ENCODE measurements around the gene MBTPS1.

Gene MBTPS1

DNA sequence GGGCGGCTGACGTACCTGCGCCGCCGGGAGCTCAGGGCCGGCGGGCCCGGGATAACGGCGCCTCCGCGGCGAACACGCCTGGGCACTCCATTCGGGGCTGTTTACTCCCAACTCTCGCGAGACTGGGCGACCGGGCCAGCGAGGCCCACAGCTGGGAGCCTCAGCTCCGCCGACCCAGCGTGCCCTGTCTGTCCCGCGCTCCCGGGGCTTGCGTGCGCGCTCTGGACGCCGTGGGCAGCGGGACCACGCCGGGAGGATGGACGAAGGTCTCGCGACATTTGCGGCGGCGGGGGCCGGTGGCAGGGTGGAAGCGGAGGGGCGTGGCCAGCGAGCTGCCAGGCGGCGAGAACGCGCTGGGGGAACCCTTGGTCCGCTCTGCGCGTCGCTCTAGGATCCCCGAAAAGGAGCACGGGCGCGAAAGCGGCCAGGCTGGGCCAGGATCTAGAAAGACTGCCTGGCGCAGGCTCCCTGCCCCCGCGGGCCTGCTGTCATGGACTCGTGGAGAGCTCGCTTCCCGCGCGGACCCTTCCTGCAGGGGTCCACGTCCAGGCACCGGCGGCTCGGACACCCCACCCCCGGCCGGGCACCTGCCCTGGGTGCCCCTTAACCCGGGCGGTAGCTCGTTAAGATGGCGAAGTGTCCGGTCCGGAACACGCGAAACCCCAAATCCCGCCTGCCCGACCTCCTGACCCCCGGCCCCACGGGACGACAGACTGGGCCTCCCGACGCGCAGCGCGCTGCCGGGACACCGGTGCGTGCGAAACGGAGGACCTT is at the start of gene MBTPS1:
Gene MBTPS1 (minus strand): TSS at position 223 of the 774 bp plus-strand sequence. CDS start 15,159 bp downstream, outside the sequence.
- DNase-seq, result peak; percentile 89 to 91

DNA sequence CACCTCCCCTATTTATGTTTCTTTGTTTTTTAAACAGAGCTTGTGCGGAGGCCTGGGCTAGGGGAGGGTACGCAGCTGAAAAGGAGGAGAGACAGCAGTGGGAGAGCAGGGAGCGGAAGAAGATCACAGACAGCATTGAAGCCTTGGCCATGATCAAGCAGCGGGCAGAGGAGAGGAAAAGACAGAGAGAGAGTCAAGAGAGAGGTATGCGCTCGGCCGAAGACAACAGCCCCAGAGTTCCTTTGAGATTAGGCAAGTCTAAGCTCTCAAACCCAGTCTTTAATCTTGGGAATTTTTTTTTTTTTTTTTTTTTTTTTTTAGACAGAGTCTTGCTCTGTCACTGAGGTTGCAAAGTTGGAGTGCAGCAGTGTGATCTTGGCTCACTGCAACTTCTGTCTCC is 49.0 kb upstream of the MBTPS1 start:
- no peak for DNase-seq

DNA sequence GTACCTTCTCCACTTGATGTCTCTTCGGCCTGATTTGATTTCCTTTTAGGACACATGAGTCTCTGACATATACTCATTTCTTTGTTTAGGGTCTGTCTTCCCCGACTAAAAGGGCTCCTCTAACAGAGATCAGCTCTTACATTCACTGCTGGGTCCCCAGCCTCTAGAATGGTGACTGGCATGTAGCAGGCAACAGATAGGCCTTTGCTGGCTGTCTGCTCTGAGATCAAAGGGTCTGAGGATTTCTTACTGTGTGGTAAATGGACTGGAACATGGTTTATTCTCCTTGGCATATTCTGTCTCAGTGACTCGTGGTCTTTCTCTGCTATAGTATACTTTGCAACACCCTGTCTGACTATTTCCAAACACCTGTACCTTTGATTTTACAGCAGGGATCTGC is 45.1 kb upstream of the MBTPS1 start:
- DNase-seq, result no peak

DNA sequence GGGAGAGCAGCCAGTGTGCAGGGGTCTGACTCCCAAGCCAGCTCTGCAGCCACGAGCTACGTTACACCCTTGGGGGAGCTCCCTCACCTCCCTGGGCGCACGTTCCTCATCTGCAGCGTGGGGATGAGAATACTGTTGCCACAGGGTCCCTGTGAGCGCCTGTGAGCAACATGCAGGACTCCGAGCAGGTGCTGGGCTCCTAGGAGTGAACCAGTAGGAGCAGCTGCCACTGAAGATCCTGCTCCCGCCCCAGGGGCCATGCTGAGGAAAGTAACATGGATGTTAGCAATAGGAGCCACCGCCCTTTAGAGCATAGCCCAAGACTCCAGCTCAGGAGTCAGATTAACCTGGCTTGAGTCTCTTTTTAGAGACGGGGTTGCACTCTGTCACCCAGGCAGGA is 44.3 kb upstream of the MBTPS1 start:
- DNase-seq, result no peak

DNA sequence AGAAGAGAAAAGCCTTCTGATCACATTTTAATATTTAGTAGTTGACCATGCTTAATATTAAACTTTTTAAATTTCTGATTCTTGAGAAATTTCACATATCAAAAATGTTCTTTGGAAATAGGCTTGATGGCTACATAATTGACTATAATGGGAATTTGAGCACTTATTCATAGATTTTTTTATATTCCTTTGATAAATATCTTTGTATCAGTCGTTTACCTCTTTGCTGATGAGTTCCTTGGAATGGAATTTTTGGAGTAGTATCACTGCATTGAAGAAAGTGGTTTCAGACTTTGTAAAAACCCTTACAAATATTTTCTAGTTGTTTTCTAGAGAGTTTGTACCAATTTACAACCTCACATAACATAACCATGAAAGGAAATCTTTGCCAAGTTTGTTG is 43.1 kb upstream of the MBTPS1 start:
- DNase-seq, result no peak

DNA sequence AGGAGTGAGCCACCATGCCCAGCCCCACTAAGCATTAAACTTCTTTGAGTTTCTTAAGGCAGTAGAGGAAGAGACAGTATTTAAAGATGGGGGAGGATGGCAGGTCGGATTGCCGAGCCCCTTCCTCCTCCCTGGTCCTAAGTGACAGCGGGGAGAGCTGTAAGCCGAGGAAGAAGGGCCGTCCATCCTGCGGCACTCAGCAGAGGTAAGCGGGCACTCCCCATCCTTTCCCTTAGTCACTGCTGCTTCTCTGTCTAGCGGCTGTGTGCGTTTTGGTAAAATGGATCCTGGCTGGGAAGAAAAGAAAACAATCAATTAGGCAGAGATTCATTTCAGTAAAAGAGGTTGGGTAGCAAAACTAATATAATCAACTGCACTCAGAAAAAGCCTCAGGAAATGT is 42.3 kb upstream of the MBTPS1 start:
- DNase-seq, result no peak

DNA sequence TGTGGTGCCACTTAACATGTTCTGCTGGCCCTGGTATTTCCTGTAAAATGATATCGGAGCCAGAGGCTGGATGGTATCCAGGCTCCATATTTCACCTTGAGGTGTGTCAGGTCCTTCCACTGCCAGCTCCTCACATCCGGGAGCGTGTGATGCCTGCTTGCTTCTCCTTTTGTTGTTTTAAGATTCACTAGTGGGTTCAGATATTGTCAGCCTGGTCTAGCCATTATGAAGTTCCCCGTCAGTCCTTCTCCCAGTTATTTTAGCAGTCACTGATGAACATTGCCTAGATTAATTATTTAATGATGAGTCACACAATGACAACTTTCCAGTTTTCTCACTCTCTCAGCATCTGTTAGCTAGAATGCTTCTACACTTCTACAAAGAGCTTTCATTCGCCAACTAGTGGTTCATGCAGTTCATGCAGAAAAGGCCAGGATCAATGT is 39.6 kb upstream of the MBTPS1 start:
- no peak for DNase-seq

DNA sequence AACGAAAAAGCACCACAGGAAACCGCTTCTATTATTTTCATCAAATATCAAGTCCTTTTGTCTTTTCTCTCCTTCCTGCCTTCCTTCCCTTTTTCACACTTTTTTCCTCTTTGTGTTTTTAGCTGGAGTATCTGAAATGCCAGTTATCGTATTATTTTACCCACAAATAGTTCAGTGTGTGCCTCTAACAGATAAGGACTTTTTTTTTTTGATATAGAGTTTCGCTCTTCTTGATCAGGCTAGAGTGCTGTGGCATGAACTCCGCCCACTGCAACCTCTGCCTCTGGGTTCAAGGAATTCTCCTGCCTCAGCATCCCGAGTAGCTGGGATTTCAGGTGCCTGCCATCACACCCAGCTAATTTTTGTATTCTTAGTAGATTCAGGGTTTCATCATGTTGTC is 39.0 kb upstream of the MBTPS1 start:
- DNase-seq, result no peak

DNA sequence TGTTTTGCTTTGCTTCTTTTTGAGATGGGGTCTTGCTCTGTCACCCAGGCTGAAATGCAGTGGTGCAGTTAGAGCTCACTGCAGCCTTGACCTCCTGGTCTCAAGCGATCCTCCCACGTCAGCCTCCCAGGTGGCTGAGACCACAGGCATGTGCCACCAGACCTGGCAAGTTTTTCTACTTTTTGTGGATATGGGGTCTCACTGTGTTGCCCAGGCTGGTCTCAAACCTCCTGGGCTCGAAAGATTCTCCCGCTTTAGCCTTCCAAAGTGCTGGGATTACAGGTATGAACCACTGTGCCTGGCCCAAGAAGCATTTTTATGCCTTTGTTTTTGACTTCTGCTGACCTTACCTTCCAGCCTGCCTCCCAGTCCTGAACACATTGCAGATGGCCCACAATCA is 38.5 kb upstream of the MBTPS1 start:
- DNase-seq, result no peak

DNA sequence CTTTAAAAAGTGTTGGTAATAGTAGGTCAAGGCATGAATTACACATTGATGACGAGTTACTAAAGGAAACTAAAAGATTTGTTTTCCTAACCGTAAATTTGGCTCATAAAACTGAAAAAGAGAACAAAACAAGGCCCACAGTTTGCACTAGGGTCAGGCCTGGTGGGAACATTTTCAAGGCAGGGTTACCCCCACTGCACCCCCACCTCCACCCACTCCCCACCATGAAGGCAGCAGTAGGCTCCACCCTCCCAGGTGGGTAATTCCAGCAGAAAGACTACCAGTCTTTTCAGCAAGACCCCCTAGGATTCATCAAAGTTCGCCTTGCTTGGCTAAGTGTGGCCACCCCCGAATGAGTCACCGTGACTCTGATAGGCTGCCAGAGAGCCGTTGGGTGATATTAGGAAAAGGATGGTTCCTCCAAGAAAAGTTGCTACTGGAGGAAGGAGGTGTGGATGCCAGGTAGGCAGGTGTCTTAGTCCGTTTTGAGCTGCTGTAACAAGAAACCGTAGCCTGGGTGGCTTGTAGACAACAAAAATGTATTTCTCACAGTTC is 37.0 kb upstream of the MBTPS1 start:
- DNase-seq, result no peak

DNA sequence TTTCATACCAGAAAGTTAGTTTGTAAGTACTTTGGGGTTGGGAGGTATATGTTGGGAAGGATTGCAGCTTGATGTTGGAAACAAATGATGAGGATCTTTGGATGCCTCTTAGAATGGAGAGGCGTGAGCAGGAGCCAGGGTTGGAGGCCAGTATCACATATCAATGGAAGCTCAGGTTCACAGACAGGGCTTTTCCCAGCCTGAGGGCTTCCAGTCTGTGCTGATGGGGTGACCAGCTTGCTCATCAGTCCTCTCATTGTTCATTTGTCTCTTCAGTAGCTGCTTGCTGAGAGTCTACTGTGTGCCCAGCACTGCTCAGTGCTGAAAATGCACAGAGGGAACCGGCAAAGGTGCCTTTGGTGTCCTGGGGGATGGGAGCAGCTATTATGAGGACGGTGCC is 34.2 kb upstream of the MBTPS1 start:
- no peak for DNase-seq

DNA sequence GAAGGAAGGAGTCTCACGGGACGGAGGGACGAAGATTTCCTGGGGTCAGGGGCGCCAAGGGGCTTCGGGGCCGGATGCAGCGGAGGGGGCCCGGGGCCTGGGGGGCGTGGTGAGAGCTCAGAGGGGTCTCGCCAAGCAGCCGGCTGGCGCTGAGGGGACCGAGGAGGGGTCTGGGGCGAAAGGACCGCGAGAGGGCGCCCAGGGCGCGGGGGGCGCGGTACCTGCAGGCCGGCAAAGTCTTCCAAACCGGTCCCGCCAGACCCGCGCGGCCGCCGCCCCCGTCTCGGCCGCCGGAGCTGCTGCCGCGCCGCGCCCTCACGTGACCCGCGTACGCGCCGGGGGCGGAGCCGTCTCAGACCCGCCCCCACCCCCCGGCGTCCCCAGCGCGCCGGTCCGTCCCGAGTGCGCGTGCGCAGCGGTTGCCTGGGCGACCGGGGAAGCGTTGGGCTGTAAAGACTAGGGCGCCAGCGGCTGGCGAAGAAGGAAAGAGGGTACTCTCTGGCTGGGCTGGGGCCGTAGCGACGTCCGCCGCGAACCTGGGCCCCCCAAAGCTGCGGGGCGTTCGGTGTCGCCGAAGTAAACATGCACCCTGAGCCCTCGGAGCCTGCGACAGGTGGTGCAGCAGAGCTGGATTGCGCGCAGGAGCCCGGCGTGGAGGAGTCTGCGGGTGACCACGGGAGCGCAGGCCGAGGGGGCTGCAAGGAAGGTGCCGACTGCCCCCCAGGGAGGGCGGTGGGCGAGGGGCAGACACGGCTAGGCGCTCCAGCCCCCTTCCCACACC is 28.3 kb upstream of the MBTPS1 start, which contains the start of the genes DNAAF1 and HSDL1:
Gene DNAAF1 (plus strand): TSS at position 450 of the 781 bp plus-strand sequence. CDS start 133 bp downstream, at position 583.
Gene HSDL1 (minus strand): TSS at position 319 of the 781 bp plus-strand sequence. CDS start 13,856 bp downstream, outside the sequence.
- DNase-seq, result peak; percentile 73 to 93

DNA sequence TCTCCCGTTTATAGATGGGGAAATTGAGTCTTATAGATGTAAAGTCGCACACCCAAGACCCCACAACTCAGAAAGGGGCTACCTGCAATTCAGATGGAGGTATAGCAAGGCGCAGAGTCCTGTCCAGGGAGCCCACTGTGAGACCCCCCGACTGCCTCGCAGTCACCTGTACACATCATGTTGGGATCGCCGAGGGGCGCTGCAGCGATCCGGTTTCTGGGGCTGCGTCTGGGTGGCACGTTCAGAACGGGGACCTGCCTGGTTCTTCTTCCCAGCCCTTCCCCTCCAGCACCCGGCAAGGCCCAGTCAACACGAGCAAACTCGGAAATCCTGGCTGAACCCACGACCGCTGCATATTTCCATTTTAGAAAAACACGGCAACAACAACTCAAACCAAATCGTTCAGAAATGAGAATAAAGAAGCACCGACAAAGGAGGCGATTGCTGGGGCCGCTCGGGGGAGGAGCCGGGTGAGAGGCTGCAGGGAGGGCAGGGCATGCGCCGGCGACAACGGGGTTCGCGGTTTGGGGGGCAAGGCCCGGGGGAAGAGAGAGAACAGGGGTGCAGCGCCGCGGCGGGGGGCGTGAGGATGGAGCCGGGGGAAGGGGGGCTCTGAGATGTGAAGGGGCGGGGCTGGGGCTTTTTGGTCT is 27.6 kb upstream of the MBTPS1 start:
- peak in 1 of 2 donors; percentile 24 for DNase-seq

DNA sequence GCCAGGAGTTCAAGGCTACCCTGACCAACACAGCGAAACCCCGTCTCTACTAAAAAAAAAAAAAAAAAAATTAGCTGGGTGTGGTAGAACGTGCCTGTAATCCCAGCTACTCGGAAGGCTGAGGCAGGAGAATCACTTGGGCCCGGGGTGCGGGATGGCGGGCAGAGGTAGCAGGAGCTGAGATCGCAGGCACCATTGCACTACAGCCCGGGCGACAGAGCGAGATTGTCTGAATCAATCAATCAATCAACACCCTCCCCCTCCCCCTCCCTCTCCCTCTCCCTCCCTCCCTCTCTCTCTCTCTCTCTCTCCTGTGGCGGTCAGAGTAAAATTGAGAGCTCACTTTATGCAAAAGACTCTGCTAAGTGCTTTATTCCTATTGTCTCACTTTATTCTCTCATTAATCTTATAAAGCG is 27.1 kb upstream of the MBTPS1 start:
- DNase-seq, result no peak

DNA sequence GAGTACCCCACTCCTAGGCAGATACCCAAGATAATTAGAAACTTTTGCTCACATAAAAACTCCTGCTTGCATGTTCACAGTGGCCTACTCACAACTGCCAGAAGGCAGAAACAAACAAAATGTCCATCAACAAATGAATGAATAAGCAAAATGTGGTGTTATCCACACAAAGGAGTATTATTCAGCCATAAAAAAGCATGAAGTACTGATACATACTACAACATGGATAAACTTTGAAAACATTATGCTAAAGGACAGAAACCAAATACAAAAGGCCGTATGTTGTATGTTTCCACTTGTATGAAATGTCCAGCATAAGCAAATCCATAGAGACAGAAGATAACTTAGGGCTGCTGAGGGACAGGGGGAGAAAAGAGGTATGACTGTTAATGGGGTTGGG is 26.3 kb upstream of the MBTPS1 start:
- DNase-seq, result no peak

DNA sequence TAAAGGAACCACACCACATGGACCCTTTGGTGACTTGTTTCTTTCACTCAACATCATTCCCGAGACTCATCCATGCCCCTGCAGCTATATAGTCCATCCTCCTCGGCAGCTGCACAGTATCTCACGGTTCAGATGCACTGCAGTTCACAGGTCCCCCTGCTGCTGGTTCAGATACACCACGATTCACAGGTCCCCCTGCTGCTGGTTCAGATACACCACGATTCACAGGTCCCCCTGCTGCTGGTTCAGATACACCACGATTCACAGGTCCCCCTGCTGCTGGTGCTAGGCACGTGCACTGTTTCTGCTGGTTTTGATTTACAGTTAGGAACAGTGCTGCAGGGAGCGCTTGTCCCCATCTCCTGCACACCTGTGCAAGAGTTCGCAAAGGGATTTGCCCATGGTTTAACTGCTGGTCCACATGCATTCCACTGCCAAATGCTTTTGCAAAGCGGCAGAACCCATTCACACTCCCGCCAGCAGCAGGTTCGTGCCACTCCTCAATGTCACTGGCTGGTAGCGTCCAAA is 24.5 kb upstream of the MBTPS1 start:
- no peak for DNase-seq

DNA sequence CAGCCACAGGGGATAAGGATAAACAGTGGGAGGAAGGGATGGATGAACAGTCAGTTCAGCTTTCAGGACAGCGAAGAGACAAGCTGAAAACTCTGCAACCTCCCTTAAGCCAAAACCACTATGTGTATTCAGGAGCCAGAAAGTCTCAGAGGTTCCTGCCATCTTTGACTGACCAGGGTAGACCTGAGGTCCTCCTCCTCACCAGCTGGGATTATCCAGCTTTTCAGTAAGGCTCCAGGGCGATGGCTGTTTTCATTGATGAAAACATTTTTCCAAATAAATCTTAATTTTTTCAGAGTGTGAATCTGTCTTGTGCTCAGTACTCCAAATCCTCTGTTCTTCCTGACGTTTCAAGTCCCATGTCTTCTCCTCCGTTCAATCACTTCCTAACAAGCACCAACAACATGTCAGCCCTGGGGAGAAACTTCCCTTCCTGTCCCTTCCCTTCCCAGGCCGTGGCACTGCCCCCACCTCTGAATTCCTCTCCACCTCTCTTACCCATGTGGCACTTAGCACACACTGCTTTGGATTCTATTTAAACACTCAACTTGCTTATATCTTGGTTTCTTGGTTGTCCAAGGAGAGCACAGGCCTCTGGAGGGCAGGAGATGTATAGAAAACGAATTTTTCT is 23.0 kb upstream of the MBTPS1 start:
- DNase-seq, result no peak

DNA sequence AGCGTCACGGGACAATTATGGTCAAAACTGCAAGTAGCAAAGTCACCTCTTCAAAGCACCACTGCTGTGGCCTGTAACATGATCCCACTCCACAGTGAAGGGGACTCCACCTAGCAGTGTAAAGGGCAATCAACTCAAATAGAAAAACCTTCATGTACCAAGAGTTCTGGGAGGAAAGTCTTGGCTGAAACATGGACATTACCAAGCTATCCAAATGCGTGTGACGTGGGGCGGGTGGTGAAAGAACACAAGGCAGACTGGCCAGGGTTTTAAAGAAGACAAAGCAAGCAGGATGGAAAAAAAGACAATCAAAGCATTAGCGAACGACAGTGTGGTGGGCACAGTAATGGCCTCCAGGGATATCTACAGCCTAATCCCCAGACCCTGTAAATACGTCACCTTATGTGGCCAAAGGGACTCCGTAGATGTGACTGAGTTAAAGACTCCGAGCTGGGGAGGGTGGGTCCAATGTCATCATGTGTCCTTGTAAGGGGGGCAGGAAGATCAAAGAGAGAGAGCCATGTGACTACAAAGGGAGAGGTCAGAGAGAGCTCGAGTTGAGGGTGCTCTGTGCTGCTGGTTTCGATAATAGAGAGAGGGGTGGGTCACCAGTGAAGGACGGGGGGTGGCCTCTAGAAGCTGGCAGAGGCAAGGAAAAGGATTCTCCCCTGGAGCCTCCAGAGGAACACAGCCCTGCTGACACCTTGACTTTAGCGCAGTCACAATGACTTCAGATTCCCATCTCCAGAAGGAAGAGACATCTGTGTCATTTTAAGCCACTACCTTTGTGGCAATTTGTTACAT is 22.3 kb upstream of the MBTPS1 start:
- peak in 1 of 2 donors; percentile 23 for DNase-seq

DNA sequence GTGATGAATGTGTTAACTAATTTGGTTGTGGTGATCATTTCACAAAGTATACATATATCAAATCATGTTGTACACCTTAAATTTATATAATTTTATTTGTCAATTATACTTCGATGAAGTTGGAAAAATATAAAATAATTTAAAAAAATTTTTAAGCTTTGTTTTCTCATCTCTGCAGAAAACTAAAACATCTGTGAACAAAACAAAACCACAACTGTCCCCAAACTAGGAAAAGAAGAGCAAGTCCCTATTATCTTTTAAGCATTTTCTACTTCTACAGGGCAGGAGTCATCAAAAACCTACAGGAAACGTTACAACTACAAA is 21.7 kb upstream of the MBTPS1 start:
- no peak for DNase-seq

DNA sequence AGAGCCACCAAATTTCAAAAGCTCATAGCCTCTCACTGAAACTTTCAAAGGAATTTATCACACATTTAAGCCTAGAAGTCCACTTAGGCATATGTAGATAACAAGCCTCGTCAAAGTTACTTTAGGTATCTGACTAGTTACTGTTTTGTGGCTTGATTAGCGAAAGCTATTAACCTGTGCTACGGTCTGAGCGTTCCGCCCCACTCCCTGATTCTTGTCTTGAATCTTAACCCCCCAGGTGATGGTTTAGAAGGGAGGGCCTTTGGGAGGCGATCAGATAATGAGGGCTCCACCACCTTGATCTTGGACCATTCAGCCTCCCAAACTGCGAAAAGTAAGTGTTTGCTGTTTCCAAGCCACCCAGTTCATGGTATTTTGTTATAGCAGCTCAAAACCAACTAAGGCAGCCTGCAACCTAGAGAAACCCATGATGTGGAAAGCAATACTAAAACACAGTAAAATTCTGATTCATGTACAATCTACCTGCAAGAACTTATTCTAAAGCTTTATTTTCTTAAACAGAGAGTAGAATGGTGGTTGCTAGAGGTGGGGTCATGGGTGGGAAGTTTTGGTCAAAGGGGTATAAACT is 21.1 kb upstream of the MBTPS1 start:
- no peak for DNase-seq

DNA sequence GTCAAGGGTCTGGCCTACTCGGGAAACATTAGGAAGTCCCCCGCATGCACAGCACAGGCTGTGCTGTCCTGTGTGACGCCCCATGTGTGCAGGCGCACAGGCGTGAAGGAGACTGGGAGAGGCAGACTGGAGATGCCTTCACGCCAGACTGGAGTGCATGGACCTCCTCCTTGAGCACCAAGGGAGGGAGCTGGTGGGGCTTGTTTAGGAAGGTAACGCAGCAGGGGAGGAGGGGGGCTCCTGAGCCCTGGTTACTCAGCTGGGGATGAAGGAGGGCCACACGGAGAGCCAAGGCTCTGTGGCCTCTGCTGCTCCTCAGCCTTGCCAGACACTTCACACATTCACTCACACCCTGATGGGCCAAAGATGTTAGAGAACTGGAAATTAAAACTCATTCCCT is 20.5 kb upstream of the MBTPS1 start:
- no peak for DNase-seq

Data from bone marrow (tissue), 2 donors.